Right atrium auricular region (tissue), 2 donors: ENCODE data around the gene JAG2. TPM values are rescaled to one million over a fixed set of nuclear protein-coding genes. Genes with fewer than 3 reads are reported as not detected.

Source experiments
- DNase-seq: peaks from one replicate; pipeline ENCODE4 v3.0.0-alpha.2; 2019; ENCODE audit warnings: low spot score
- H3K27ac ChIP-seq, 2 donors: fragments of 200-600 bp; sonication (generic); 1 replicate in 1 of 2; 2 replicates in 1 of 2; pipeline ENCODE4 v1.5.1; 2016 to 2019
- H3K27me3 ChIP-seq, 2 donors: fragments of 200-600 bp; sonication (generic); one replicate each; pipeline versions ENCODE4 v1.5.1 to v1.6.0; 2017 to 2019
- H3K36me3 ChIP-seq: fragments of 200-600 bp; sonication (generic); one replicate; pipeline ENCODE4 v1.5.1; 2016
- H3K4me1 ChIP-seq, 2 donors: fragments of 200-600 bp; sonication (generic); one replicate each; pipeline versions ENCODE4 v1.5.1 to v1.6.0; 2017 to 2019
- H3K4me3 ChIP-seq, 2 donors: fragments of 200-600 bp; sonication (generic); 1 replicate in 1 of 2; 2 replicates in 1 of 2; pipeline ENCODE4 v1.5.1; 2017 to 2019; ENCODE audit warnings: mild to moderate bottlenecking in 1 of 2, moderate library complexity in 1 of 2
- H3K9me3 ChIP-seq, 2 donors: fragments of 200-600 bp; sonication (generic); one replicate each; pipeline ENCODE4 v1.5.1; 2019
- total RNA-seq, 2 donors: library from RNA; depleted of rRNA; stranded (reverse); fragments of >200 nt; gene quantifications; one replicate each; pipeline ENCODE4 v1.1.0, GENCODE V29; 2016
- TF ChIP-seq, protein P1 (sequence below), 2 donors: fragments of 200-600 bp; sonication (generic); IDR thresholded peaks; one replicate each; pipeline ENCODE4 v1.5.1; 2019; ENCODE audit warnings: antibody characterized with exemption in 2 of 2

JAG2 gene
- total RNA-seq, 2 donors from 2014 or later: 14.5 to 17.3 TPM

- no peak overlapping the region for H3K27ac ChIP-seq
- DNase-seq: no peak
- no peaks in the 10 kb centered on the region for H3K27me3 ChIP-seq
- no peak overlapping the region for H3K4me3 ChIP-seq
- TF ChIP-seq, protein P1, sequence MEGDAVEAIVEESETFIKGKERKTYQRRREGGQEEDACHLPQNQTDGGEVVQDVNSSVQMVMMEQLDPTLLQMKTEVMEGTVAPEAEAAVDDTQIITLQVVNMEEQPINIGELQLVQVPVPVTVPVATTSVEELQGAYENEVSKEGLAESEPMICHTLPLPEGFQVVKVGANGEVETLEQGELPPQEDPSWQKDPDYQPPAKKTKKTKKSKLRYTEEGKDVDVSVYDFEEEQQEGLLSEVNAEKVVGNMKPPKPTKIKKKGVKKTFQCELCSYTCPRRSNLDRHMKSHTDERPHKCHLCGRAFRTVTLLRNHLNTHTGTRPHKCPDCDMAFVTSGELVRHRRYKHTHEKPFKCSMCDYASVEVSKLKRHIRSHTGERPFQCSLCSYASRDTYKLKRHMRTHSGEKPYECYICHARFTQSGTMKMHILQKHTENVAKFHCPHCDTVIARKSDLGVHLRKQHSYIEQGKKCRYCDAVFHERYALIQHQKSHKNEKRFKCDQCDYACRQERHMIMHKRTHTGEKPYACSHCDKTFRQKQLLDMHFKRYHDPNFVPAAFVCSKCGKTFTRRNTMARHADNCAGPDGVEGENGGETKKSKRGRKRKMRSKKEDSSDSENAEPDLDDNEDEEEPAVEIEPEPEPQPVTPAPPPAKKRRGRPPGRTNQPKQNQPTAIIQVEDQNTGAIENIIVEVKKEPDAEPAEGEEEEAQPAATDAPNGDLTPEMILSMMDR (IDR thresholded peaks at IDR 0.05): no peak
- no peaks in the 10 kb centered on the region for H3K4me1 ChIP-seq
- no peaks in the 10 kb centered on the region for H3K36me3 ChIP-seq
- no peaks in the 10 kb centered on the region for H3K9me3 ChIP-seq
These were observed 60.6 kb downstream of the JAG2 start for GRCh38 chr14:105107781-105108515.

GRCh38 chr14:105107351-105107750 lies 61.2 kb downstream of the JAG2 start:
- H3K27me3 ChIP-seq: no peaks in the 10 kb centered on the region
- no peak for DNase-seq
- no peaks in the 10 kb centered on the region for H3K4me1 ChIP-seq
- no peaks in the 10 kb centered on the region for H3K36me3 ChIP-seq
- TF ChIP-seq, protein P1 (IDR thresholded peaks at IDR 0.05): no peak
- no peaks in the 10 kb centered on the region for H3K9me3 ChIP-seq
- H3K4me3 ChIP-seq: no peak overlapping the region
- no peak overlapping the region for H3K27ac ChIP-seq

DNA sequence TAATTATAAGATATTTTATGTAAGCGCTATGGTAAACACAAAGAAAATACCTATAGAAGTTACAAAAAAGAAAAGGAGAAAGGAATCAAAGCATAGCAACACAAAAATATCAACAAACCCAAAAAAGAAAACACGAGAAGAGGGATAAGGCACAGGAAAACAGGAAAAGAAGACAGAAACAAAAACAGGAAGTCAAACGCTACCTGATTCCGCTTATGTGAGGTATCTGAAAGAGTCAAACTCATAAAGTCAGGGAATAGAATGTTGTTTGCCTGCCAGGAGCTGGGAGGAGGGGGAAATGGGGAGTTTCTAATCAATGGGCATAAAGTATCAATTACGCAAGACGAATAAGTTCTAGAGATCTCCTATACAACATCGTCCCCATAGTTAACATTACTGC lies 63.4 kb downstream of the JAG2 start:
- no peaks in the 10 kb centered on the region for H3K27me3 ChIP-seq
- no peaks in the 10 kb centered on the region for H3K36me3 ChIP-seq
- no peaks in the 10 kb centered on the region for H3K4me1 ChIP-seq
- no peak overlapping the region for H3K4me3 ChIP-seq
- no peak overlapping the region for H3K27ac ChIP-seq
- TF ChIP-seq, protein P1 (IDR thresholded peaks at IDR 0.05): no peak
- DNase-seq: no peak
- no peaks in the 10 kb centered on the region for H3K9me3 ChIP-seq

- TF ChIP-seq, protein P1 (IDR thresholded peaks at IDR 0.05): no peak
- Histone ChIP-seq H3K27me3 (no peaks in the 10 kb centered on the region), H3K27ac (no peak overlapping the region)
These were observed 65.7 kb downstream of the JAG2 start for GRCh38 chr14:105102893-105103292.

DNA sequence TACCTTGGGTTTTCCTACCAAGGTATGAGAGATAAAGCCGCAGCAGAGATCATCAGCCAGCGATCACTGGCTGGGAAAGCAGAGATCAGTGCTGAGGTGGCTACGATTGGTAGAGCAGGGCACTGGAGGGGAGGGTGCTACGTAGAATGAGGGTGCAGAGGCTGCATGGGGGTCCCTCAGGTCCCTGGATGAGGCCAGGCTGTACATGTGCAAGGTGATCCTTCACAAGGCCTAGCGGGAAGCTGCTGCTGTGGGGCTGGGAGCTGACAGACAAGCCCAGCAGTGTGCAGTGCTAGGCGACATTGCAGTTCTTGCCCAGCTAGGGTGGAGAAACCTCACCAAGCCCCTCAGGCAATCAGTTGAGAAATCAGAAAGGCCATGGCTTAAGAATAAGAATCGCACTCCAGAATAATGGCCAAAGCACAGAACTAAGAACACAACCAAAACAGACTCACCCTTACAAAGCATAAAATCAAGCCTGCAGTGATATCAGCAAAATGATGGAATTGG lies 66.2 kb downstream of the JAG2 start:
- TF ChIP-seq, protein P1 (IDR thresholded peaks at IDR 0.05): no peak
- no peak overlapping the region for H3K27ac ChIP-seq
- no peak for DNase-seq

More at GRCh38 chr14:105102893-105103292, 65.7 kb downstream of the JAG2 start:
- Histone ChIP-seq H3K4me1 (no peaks in the 10 kb centered on the region), H3K36me3 (no peaks in the 10 kb centered on the region), H3K4me3 (no peak overlapping the region), H3K9me3 (no peaks in the 10 kb centered on the region)
- no peak for DNase-seq

More for the DNA sequence above, 66.2 kb downstream of the JAG2 start:
- Histone ChIP-seq H3K36me3 (no peaks in the 10 kb centered on the region), H3K4me3 (no peak overlapping the region), H3K4me1 (no peaks in the 10 kb centered on the region), H3K27me3 (no peaks in the 10 kb centered on the region), H3K9me3 (no peaks in the 10 kb centered on the region)
